Umbilical cord (tissue), 2 donors: ENCODE measurements around the gene PCDHGB3. TPM values are rescaled to one million over a fixed set of nuclear protein-coding genes. Genes with fewer than 3 reads are reported as not detected.
"Not testable (repeated sequence)": the region's sequence is repeated elsewhere in the genome, so short reads cannot be mapped to it uniquely, and the experiment has no call there.

Experiments
- DNase-seq: peaks from one replicate; pipeline ENCODE4 v3.0.0-alpha.2; 2015; ENCODE audit warnings: low spot score
- total RNA-seq: library from RNA; depleted of rRNA; stranded (reverse); fragments of >200 nt; gene quantifications from one replicate; pipeline ENCODE4 v1.2.3, GENCODE V29; 2014; ENCODE audit warnings: low replicate concordance; ENCODE audit not compliant: insufficient read depth

The PCDHGB3 gene
- total RNA-seq, 1 donor from 2014 or later = 11.8 TPM

DNA sequence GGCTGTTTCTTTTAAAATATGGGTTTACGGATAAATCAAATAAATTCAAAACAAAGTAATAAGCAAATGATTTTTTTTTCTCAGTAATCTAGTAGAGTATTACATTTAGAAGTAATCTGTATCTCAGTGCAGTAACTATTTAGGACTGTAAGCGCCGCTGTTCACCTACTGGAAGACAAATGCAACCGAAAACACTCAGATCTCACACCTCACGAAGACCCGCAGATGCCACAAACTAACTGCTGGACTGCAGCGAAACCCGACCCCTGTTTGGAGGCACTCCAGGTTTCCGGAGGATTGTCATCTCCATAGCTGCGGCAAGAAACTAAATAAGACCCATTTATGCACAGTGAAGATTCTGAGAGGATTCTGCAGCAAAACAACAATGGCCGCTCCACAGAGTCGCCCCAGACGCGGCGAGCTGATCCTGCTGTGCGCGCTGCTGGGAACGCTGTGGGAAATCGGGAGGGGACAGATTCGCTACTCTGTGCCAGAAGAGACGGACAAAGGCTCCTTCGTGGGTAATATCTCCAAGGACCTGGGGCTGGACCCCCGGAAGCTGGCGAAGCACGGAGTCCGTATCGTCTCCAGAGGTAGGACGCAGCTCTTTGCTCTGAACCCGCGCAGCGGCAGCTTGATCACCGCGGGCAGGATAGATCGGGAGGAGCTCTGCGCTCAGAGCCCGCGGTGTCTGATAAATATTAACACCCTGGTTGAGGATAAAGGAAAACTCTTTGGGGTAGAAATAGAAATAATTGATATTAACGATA, 22.6 kb downstream of the PCDHGB3 start, which contains the start of gene PCDHGA8:
PCDHGA8 (plus strand) TSS at position 205 of the 770 bp plus-strand sequence; CDS start at position 386, 181 bp downstream.
- no peak for DNase-seq

DNA sequence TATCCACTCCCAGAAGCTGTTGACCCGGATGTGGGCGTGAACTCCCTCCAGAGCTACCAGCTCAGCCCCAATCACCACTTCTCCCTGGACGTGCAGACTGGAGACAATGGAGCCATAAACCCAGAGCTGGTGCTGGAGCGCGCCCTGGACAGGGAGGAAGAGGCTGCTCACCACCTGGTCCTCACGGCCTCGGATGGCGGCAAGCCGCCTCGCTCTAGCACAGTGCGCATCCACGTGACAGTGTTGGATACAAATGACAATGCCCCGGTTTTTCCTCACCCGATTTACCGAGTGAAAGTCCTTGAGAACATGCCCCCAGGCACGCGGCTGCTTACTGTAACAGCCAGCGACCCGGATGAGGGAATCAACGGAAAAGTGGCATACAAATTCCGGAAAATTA, 23.2 kb downstream of the PCDHGB3 start:
- no peak for DNase-seq

DNA sequence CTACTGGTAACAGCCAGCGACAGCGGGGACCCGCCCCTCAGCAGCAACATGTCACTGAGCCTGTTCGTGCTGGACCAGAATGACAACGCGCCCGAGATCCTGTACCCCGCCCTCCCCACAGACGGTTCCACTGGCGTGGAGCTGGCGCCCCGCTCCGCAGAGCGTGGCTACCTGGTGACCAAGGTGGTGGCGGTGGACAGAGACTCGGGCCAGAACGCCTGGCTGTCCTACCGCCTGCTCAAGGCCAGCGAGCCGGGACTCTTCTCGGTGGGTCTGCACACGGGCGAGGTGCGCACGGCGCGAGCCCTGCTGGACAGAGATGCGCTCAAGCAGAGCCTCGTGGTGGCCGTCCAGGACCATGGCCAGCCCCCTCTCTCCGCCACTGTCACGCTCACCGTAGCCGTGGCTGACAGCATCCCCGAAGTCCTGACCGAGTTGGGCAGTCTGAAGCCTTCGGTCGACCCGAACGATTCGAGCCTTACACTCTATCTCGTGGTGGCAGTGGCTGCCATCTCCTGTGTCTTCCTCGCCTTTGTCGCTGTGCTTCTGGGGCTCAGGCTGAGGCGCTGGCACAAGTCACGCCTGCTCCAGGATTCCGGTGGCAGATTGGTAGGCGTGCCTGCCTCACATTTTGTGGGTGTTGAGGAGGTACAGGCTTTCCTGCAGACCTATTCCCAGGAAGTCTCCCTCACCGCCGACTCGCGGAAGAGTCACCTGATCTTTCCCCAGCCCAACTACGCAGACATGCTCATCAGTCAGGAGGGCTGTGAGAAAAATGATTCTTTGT, 24.6 kb downstream of the PCDHGB3 start:
- DNase-seq = not testable (repeated sequence)

DNA sequence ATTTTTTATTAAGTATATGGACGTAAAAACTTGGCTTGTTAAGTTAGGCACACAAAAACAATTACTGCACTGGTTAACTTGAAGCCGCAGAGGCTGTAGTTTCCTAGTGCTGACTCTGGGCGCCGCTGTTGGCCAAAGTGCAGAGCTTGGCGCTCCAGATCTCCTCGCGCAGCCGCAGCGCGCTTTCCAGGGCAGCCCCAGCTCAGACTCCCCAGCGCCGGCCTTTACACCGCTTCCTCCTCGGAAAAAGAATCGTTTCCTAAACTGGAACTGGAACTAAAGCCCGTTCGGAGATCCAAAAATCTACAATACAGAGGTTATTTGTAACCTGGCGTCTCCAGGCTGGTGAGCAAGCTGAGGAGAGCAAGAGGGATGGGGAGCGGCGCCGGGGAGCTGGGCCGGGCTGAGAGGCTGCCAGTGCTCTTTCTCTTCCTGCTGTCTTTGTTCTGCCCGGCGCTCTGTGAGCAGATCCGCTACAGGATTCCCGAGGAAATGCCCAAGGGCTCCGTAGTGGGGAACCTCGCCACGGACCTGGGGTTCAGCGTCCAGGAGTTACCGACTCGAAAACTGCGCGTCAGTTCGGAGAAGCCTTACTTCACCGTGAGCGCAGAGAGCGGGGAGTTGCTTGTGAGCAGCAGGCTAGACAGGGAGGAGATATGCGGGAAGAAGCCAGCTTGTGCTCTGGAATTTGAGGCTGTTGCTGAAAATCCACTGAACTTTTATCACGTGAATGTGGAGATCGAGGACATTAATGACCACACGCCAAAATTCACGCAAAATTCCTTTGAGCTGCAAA, 27.9 kb downstream of the PCDHGB3 start, which contains the start of gene PCDHGB5:
PCDHGB5 (plus strand) TSS at position 192 of the 796 bp plus-strand sequence; CDS start at position 373, 181 bp downstream.
- peak; percentile 21 for DNase-seq

DNA sequence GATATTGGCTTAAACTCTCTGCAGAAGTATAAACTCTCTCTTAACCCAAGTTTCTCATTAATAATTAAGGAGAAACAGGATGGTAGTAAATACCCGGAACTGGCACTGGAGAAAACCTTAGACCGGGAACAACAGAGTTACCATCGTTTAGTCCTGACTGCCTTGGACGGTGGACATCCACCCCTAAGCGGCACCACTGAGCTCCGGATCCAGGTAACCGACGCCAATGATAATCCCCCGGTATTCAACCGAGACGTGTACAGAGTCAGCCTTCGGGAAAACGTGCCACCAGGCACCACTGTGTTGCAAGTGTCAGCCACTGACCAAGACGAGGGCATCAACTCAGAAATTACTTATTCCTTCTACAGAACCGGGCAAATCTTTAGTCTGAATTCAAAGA, 28.6 kb downstream of the PCDHGB3 start:
- no peak for DNase-seq

DNA sequence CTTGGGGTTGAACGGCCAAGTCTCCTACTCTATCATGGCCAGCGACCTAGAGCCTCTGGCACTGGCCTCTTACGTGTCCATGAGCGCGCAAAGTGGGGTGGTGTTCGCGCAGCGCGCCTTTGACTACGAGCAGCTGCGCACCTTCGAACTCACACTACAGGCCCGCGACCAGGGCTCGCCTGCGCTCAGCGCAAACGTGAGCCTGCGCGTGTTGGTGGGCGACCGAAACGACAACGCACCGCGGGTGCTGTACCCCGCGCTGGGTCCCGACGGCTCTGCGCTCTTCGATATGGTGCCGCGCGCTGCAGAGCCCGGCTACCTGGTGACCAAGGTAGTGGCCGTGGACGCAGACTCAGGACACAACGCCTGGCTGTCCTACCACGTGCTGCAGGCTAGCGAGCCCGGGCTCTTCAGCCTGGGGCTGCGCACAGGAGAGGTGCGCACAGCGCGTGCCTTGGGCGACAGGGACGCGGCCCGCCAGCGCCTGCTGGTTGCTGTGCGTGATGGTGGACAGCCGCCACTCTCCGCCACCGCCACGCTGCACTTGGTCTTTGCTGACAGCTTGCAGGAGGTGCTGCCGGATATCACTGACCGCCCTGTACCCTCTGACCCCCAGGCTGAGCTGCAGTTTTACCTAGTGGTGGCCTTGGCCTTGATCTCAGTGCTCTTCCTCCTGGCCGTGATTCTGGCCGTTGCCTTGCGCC, 29.7 kb downstream of the PCDHGB3 start:
- no peak for DNase-seq

DNA sequence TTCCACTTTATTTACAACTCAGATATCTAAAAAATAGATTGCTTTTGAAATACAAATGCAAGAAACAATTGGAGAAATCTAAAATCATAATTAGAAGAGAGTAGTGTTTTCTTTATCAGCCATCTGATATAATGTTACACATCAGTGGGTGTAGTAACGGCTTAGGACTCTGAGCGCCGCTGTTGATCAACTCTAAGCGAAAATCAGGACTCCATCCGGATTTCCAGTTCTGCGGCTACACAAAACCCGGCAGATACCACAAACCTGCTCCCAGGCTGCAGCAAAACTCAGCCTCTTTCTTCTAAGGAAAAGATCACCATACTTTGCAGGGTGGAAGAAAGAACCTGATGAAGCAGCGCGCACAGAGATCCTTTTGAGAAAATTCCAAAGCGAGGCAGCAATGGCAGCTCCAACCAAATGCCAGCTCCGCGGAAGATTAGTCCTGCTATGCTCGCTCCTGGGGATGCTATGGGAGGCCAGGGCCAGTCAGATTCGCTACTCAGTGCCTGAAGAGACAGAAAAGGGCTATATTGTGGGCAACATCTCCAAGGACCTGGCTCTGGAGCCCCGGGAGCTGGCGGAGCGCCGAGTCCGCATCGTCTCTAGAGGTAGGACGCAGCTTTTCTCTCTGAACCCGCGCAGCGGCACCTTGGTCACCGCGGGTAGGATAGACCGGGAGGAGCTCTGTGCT, 32.7 kb downstream of the PCDHGB3 start, which contains the start of gene PCDHGA9:
PCDHGA9 (plus strand) TSS at position 226 of the 691 bp plus-strand sequence; CDS start at position 401, 175 bp downstream.
- no peak for DNase-seq

DNA sequence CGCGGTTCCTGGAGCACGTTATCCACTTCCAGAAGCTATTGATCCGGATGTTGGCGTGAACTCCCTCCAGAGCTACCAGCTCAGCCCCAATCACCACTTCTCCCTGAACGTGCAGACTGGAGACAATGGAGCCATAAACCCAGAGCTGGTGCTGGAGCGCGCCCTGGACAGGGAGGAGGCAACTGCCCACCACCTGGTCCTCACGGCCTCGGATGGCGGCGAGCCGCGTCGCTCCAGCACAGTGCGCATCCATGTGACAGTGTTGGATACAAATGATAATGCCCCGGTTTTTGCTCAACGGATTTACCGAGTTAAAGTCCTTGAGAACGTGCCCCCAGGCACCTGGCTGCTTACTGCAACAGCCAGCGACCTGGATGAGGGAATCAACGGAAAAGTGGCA, 33.3 kb downstream of the PCDHGB3 start:
- no peak for DNase-seq

DNA sequence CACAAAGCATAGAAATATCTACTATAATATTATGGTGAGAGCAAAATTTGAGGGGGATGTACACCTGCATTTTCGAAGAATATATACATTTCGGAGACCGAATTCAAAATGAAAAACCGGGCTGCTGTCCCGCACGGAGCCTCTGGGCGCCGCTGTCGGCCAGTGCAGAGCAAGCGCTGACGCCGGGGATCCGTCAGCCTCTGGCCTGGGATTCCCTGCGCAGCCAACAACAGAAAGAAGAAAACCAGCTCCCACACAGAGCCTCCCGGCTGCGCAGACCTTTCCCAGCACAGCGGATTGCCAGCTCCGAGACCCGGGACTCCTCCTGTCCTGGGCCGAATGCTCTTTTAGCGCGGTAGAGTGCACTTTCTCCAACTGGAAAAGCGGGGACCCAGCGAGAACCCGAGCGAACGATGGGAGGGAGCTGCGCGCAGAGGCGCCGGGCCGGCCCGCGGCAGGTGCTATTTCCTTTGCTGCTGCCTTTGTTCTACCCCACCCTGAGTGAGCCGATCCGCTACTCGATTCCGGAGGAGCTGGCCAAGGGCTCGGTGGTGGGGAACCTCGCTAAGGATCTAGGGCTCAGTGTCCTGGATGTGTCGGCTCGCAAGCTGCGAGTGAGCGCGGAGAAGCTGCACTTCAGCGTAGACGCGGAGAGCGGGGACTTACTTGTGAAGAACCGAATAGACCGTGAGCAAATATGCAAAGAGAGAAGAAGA, 37.9 kb downstream of the PCDHGB3 start, which contains the start of gene PCDHGB6:
PCDHGB6 (plus strand) TSS at position 232 of the 716 bp plus-strand sequence; CDS start at position 414, 182 bp downstream.
- DNase-seq = peak; percentile 34

DNA sequence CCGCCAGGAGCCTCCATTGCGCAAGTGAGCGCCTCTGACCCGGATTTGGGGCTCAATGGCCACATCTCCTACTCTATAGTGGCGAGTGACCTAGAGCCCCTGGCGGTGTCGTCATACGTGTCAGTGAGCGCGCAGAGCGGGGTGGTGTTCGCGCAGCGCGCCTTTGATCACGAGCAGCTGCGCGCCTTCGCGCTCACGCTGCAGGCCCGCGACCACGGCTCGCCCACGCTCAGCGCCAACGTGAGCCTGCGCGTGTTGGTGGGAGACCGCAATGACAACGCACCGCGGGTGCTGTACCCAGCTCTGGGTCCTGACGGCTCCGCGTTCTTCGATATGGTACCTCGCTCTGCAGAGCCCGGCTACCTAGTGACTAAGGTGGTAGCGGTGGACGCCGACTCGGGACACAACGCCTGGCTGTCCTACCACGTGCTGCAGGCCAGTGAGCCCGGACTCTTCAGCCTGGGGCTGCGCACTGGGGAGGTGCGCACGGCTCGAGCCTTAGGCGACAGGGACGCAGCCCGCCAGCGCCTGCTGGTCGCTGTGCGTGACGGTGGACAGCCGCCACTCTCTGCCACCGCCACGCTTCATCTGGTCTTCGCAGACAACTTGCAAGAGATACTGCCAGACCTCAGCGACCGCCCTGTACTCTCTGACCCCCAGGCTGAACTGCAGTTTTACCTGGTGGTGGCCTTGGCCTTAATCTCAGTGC, 39.7 kb downstream of the PCDHGB3 start:
- no peak for DNase-seq

DNA sequence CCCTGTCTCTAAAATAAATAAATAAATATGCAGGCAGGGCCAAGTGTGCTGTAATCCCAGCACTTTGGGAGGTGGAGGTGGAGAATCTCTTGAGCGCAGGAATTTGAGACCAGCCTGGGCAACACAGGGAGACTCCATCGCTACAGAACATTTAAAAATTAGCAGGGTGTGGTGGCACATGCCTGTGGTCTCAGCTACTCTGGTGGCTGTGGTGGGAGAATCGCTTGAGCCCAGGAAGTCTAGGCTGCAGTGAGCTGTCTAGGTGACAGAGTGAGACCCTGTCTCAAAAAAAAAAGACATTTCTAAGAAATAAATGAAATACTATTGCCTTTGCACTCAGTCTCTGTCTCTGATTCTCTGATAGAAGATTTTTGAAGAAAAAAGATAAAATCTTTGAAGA, 41.5 kb downstream of the PCDHGB3 start:
- no peak for DNase-seq

DNA sequence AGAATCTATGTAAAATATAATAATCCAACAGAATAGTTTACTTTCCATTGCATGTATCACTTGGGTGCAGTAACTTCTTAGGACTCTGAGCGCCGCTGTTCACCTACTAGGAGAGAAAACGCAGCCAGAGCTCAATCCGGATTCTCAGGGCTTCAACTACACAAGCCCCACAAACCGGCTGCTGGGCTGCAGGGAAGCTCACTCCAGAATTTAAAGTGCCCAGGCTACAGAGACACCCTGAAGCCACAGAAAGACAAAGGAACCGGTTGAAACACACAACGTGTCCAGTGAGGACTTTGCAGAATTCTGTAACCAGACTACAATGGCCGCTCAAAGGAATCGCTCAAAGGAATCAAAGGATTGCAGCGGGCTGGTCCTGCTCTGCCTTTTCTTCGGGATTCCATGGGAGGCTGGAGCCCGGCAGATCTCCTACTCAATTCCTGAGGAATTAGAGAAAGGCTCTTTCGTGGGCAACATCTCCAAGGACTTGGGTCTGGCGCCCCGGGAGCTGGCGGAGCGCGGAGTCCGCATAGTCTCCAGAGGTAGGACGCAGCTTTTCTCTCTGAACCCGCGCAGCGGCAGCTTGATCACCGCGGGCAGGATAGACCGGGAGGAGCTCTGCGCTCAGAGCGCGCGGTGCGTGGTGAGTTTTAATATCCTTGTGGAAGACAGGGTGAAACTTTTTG, 43.0 kb downstream of the PCDHGB3 start, which contains the start of gene PCDHGA10:
PCDHGA10 (plus strand) TSS at position 134 of the 686 bp plus-strand sequence; CDS start at position 323, 189 bp downstream.
- DNase-seq = peak; percentile 44

DNA sequence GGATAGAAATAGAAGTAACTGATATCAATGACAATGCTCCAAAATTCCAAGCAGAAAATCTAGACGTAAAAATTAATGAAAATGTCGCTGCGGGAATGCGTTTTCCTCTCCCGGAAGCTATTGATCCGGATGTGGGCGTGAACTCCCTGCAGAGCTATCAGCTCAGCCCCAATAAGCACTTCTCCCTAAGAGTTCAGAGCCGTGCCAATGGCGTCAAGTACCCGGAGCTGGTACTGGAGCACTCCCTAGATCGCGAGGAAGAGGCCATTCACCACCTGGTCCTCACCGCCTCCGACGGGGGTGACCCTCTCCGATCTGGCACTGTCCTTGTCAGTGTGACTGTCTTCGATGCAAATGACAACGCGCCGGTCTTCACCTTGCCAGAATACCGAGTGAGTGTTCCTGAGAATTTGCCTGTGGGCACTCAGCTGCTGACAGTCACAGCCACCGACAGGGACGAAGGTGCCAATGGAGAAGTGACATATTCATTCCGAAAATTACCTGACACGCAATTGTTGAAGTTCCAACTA, 43.6 kb downstream of the PCDHGB3 start:
- no peak for DNase-seq

DNA sequence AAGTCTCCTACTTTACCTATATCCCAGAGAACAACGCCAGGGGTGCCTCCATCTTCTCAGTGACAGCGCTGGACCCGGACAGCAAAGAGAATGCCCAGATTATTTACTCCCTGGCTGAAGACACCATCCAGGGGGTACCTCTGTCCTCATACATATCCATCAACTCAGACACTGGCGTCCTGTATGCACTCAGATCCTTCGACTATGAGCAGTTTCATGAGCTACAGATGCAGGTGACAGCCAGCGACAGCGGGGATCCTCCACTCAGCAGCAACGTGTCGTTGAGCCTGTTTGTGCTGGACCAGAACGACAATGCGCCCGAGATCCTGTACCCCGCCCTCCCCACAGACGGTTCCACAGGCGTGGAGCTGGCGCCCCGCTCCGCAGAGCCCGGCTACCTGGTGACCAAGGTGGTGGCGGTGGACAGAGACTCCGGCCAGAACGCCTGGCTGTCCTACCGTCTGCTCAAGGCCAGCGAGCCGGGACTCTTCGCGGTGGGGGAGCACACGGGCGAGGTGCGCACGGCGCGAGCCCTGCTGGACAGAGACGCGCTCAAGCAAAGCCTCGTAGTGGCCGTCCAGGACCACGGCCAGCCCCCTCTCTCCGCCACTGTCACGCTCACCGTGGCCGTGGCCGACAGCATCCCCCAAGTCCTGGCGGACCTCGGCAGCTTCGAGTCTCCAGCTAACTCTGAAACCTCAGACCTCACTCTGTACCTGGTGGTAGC, 44.7 kb downstream of the PCDHGB3 start:
- not testable (repeated sequence) for DNase-seq

DNA sequence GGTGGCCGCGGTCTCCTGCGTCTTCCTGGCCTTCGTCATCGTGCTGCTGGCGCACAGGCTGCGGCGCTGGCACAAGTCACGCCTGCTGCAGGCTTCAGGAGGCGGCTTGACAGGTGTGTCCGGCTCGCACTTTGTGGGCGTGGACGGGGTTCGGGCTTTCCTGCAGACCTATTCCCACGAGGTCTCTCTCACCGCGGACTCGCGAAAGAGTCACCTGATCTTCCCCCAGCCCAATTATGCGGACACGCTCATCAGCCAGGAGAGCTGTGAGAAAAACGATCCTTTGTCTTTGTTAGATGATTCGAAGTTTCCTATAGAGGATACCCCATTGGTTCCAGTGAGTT, 45.2 kb downstream of the PCDHGB3 start:
- DNase-seq = not testable (repeated sequence)

DNA sequence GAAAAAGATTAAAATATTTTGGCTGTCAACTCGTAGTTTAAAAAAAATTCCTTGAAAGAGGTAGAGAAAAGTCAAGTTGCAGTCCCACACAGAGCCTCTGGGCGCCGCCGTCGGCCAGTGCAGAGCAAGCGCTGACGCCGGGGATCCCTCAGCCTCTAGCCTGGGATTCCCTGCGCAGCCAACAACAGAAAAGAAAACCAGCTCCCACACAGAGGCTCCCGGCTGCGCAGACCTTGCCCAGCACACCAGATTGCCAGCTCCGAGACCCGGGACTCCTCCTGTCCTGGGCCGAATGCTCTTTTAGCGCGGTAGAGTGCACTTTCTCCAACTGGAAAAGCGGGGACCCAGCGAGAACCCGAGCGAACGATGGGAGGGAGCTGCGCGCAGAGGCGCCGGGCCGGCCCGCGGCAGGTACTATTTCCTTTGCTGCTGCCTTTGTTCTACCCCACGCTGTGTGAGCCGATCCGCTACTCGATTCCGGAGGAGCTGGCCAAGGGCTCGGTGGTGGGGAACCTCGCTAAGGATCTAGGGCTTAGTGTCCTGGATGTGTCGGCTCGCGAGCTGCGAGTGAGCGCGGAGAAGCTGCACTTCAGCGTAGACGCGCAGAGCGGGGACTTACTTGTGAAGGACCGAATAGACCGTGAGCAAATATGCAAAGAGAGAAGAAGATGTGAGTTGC, 47.6 kb downstream of the PCDHGB3 start, which contains the start of gene PCDHGB7:
PCDHGB7 (plus strand) TSS at position 184 of the 679 bp plus-strand sequence; CDS start at position 367, 183 bp downstream.
- peak; percentile 55 for DNase-seq
